ENCODE measurements around the gene MREG.

- TF ChIP-seq CTCF (IDR thresholded peaks at IDR 0.05): no peak
- TF ChIP-seq POLR2AphosphoS5 (IDR thresholded peaks at IDR 0.05): no peak
Observed at GRCh38 chr2:215979620-215980019, 33.7 kb downstream of the MREG start.

Measured in sigmoid colon (tissue), 4 donors.